Heart right ventricle (tissue), 16 donors: ENCODE results near the gene ZNF652. TPM values are rescaled to one million over a fixed set of nuclear protein-coding genes. Genes with fewer than 3 reads are reported as not detected.

ENCODE experiments used
- ATAC-seq, 8 donors: fragments of 200-7000 bp; cut with Tn5 transposase; one replicate each; pipeline ENCODE4 v1.9.1; 2020; ENCODE audit warnings: mild to moderate bottlenecking in 8 of 8, moderate library complexity in 8 of 8, moderate number of reproducible peaks in 1 of 8
- DNase-seq, 2 donors: peaks; one replicate each; pipeline ENCODE4 v3.0.0-alpha.2; 2020
- H3K27ac ChIP-seq, 10 donors: fragments of 200-600 bp; sonication (generic) in 2 of 10; one replicate each; pipeline versions ENCODE4 v1.5.0 to v1.8.0; 2020 to 2022; ENCODE audit warnings: mild to moderate bottlenecking in 3 of 10
- H3K27me3 ChIP-seq, 7 donors: fragments of 200-600 bp; one replicate each; pipeline ENCODE4 v1.8.0; 2021 to 2022; ENCODE audit warnings: mild to moderate bottlenecking in 2 of 7
- H3K36me3 ChIP-seq, 9 donors: fragments of 200-600 bp; sonication (generic) in 1 of 9; one replicate each; pipeline versions ENCODE4 v1.5.0 to v1.8.0; 2020 to 2022; ENCODE audit warnings: mild to moderate bottlenecking in 2 of 9
- H3K4me1 ChIP-seq, 9 donors: fragments of 200-600 bp; sonication (generic) in 1 of 9; one replicate each; pipeline versions ENCODE4 v1.5.0 to v1.8.0; 2020 to 2022; ENCODE audit warnings: mild to moderate bottlenecking in 4 of 9
- H3K4me3 ChIP-seq, 10 donors: fragments of 200-600 bp; sonication (generic) in 2 of 10; one replicate each; pipeline versions ENCODE4 v1.5.0 to v1.8.0; 2020 to 2022; ENCODE audit warnings: mild to moderate bottlenecking in 7 of 10, moderate library complexity in 2 of 10
- H3K9me3 ChIP-seq, 11 donors: fragments of 200-600 bp in 10 of 11; sonication (generic) in 2 of 11; one replicate each; pipeline versions ENCODE4 v1.5.0 to v1.8.0; 2013 to 2022; ENCODE audit warnings: mild to moderate bottlenecking in 2 of 11, control low read depth in 1 of 11, moderate library complexity in 1 of 11
- CTCF ChIP-seq, 9 donors: fragments of 200-600 bp; sonication (generic) in 2 of 9; IDR thresholded peaks; one replicate each; pipeline versions ENCODE4 v1.5.0 to v1.8.0; 2021 to 2022; ENCODE audit warnings: antibody characterized with exemption in 9 of 9, mild to moderate bottlenecking in 5 of 9, moderate library complexity in 1 of 9
- WGBS, 2 donors: extraction: QIAGEN DNeasy Blood & Tissue Kit; methylation state at CpG; one replicate each; pipeline ENCODE4 v1.1.7; 2013; ENCODE audit warnings: inconsistent platforms in 1 of 2; 5-methylcytosine and 5-hydroxymethylcytosine counted together
- intact Hi-C, 10 donors: fragments of 100-400 bp; cut with DNase I; formaldehyde crosslinking; loops; one replicate each; pipeline versions ENCODE4 v1.11.1 to v1.14.2; 2022
- polyA plus RNA-seq, 2 donors: library from polyadenylated mRNA; stranded (reverse); fragments of 200-250 nt; gene quantifications; one replicate each; pipeline ENCODE4 v1.2.3, GENCODE V29; 2013
- total RNA-seq, 10 donors: library from RNA; stranded (reverse); fragmentation: NEBNext Ultra II Directional in 3 of 10; extraction: Animal tissue kit (Norgen Biotek cat#: 25700) in 3 of 10; gene quantifications; one replicate each; pipeline versions ENCODE4 v1.2.1 to v1.2.4, GENCODE V29; 2021 to 2023
- donor health status: Arrhythmogenic right ventricular cardiomyopathy.
- donor health status: ischemic (EF 13 %, LVEDD 7.1; RV severe dilation, severe dysfunction).
- donor health status: healthy with polysubstance abuse.
- donor health status: DM: no; HTN: yes; CAD: no.
- donor health status: DM: no; HTN: no; CAD: no.
- donor health status: ischemic (EF 25% LVEDD 6.9; RV normal size, moderate dysfunction).
- donor health status: ischemic (EF 25% LVEDD 5.7; RV mildly dilated, moderate dysfunction).
- donor health status: healthy.
- donor health status: DM: yes; HTN: yes; CAD: no.
- donor health status: Ischemic cardiomyopathy.
- donor health status: ischemic (EF 35%, LVEDD 5.7; RV mildly dilated, moderate dysfunction).
- donor health status: nonischemic (EF 11% LVEDD 7.7; RV severe dilation, severe dysfunction).
- donor health status: DM: yes; HTN: yes; CAD: no.
- donor health status: PGD.
- donor health status: ischemic (EF 29% LVEDD 5.4; RV normal size, mild dysfunction).
- donor health status: nonischemic (EF 23%, LVEDD 6.1; RV moderate dilation, normal function).

The ZNF652 gene
- total and polyA plus RNA-seq, 12 donors, result 5.2 to 35.6 (median 19.6) TPM

- H3K4me1 ChIP-seq, result peaks cover 0 to 51% (median 34%) of the 10 kb centered on the region in 9 donors
- DNase-seq (no peak), ATAC-seq (no peak)
- TF ChIP-seq CTCF (IDR thresholded peaks at IDR 0.05), result no peak
- no peak overlapping the region for H3K27ac ChIP-seq
- H3K36me3 ChIP-seq, result no peaks in the 10 kb centered on the region
- intact Hi-C loops, result loop anchor here in 1 of 10 donors (5.0 kb wide), 1 partner anchor 39 kb away; no protein-coding TSS in a partner anchor
- WGBS, 2 donors, result 92 to 98% methylated on average over 5 of the region's 5 CpGs
- no peaks in the 10 kb centered on the region for H3K27me3 ChIP-seq
- no peak overlapping the region for H3K4me3 ChIP-seq
- H3K9me3 ChIP-seq, result no peaks in the 10 kb centered on the region
These were observed 5.7 kb downstream of the ZNF652 start for GRCh38 chr17:49356320-49356719.

GRCh38 chr17:49353607-49354006 is 8.4 kb downstream of the ZNF652 start:
- H3K27ac ChIP-seq, result no peak overlapping the region
- H3K27me3 ChIP-seq, result no peaks in the 10 kb centered on the region
- 78 to 82% methylated on average over 1 of the region's 1 CpG for WGBS, 2 donors
- no peak overlapping the region for H3K4me3 ChIP-seq
- intact Hi-C loops, result no loop called here
- no peaks in the 10 kb centered on the region for H3K9me3 ChIP-seq
- H3K36me3 ChIP-seq, result peaks cover 0 to 12% (median 0%) of the 10 kb centered on the region in 9 donors
- no peak for ATAC-seq
- no peak for TF ChIP-seq CTCF (IDR thresholded peaks at IDR 0.05)
- H3K4me1 ChIP-seq, result peaks cover 0 to 23% (median 7%) of the 10 kb centered on the region in 9 donors
- no peak for DNase-seq

- Histone ChIP-seq H3K4me3 (no peak overlapping the region), H3K9me3 (no peaks in the 10 kb centered on the region), H3K27ac (no peak overlapping the region), H3K36me3 (peaks cover 0 to 12% (median 0%) of the 10 kb centered on the region in 9 donors), H3K27me3 (no peaks in the 10 kb centered on the region), H3K4me1 (peaks cover 0 to 17% (median 0%) of the 10 kb centered on the region in 9 donors)
- ATAC-seq (no peak), DNase-seq (no peak)
- TF ChIP-seq CTCF (IDR thresholded peaks at IDR 0.05), result no peak
- intact Hi-C loops, result no loop called here
- 99% methylated on average over 6 of the region's 6 CpGs for WGBS, 2 donors
These were observed 9.4 kb downstream of the ZNF652 start for GRCh38 chr17:49352587-49353154.

- ATAC-seq (no peak), DNase-seq (no peak)
- Histone ChIP-seq H3K27ac (no peak overlapping the region), H3K4me1 (peaks cover 0 to 12% (median 0%) of the 10 kb centered on the region in 9 donors), H3K4me3 (no peak overlapping the region), H3K27me3 (no peaks in the 10 kb centered on the region), H3K36me3 (peaks cover 0 to 12% (median 0%) of the 10 kb centered on the region in 9 donors), H3K9me3 (no peaks in the 10 kb centered on the region)
- intact Hi-C loops, result no loop called here
- no peak for TF ChIP-seq CTCF (IDR thresholded peaks at IDR 0.05)
- 97% methylated on average over 3 of the region's 3 CpGs for WGBS, 2 donors
These were observed 10.4 kb downstream of the ZNF652 start for GRCh38 chr17:49351572-49352140.
